ENCODE data around the gene PPFIA4. TPM values are rescaled to one million over a fixed set of nuclear protein-coding genes. Genes with fewer than 3 reads are reported as not detected.

The PPFIA4 gene
- total and polyA plus RNA-seq, 10 donors = 0.21 to 12.0 (median 4.9) TPM

DNA sequence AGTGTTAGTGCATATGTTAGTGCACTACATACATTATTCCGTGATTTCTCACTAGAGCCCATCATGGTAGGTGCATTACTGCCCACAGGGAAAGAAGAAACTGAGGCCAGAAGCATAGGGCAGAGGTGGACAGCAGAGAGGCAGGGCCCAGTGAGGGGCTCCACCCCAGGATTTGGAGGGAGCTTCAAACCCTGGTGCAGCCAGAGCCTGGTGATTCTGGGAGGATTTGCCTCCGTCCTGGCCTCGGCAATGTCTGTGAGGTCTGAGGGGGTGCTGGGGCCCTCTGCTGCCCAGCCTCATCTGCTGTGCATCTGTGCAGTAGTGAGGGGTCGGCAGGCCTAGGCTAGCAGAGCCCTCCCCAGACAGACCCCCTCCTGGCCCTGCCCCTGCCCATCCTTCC lies 22.8 kb downstream of the PPFIA4 start:
- DNase-seq = no peak
- Histone ChIP-seq H3K4me3 (no peak overlapping the region), H3K9me3 (no peaks in the 10 kb centered on the region), H3K27ac (no peak overlapping the region), H3K27me3 (replicated peaks in 1 of 7) (peaks cover 0 to 41% (median 0%) of the 10 kb centered on the region in 7 donors), H3K4me1 (peaks cover 0 to 20% (median 2%) of the 10 kb centered on the region in 6 donors), H3K36me3 (no peaks in the 10 kb centered on the region)
- intact Hi-C loops (cut with DNase I; ENCODE audit: low total_unique reads) = no loop called here
- 86 to 92% (median 89%) methylated on average over 3 to 4 of the region's 4 CpGs for WGBS, 5 donors
- TF ChIP-seq POLR2A (IDR thresholded peaks at IDR 0.05) = no peak
- TF ChIP-seq, protein P1, sequence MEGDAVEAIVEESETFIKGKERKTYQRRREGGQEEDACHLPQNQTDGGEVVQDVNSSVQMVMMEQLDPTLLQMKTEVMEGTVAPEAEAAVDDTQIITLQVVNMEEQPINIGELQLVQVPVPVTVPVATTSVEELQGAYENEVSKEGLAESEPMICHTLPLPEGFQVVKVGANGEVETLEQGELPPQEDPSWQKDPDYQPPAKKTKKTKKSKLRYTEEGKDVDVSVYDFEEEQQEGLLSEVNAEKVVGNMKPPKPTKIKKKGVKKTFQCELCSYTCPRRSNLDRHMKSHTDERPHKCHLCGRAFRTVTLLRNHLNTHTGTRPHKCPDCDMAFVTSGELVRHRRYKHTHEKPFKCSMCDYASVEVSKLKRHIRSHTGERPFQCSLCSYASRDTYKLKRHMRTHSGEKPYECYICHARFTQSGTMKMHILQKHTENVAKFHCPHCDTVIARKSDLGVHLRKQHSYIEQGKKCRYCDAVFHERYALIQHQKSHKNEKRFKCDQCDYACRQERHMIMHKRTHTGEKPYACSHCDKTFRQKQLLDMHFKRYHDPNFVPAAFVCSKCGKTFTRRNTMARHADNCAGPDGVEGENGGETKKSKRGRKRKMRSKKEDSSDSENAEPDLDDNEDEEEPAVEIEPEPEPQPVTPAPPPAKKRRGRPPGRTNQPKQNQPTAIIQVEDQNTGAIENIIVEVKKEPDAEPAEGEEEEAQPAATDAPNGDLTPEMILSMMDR (IDR thresholded peaks at IDR 0.05 in 8 of 11, conservative IDR thresholded peaks at IDR 0.05 in 3 of 11) = no peak
- no peak for TF ChIP-seq POLR2AphosphoS5 (IDR thresholded peaks at IDR 0.05)

DNA sequence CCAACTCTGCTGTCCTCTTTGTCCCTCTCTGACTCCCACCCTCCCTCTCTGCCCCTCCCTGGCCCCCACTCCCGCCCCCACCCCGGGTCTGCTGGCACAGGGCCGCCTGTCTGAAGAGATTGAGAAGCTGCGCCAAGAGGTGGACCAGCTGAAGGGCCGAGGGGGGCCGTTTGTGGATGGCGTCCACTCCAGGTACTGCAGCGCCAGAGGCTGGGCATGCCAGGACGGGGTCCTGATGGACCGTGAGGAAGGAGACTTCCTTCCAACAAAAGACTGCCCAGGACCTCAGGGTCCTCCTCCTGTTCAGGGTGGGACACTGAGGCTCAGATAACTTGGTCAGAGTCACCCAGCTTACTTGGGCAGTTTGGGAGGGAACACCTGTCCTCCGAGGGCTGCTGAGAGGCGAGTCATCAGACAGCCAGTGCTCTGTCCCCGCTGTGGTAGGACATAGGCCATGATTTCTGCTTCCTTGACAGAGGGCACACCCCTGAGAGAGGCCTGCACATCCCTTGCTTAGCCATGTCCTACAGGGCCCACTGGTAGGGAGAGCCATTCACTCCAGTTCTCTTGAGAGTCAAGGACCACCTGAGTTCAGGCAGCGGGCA lies 23.4 kb downstream of the PPFIA4 start:
- intact Hi-C loops (cut with DNase I; ENCODE audit: low total_unique reads) = no loop called here
- TF ChIP-seq POLR2AphosphoS5 (IDR thresholded peaks at IDR 0.05) (no peak), POLR2A (IDR thresholded peaks at IDR 0.05) (no peak)
- TF ChIP-seq, protein P1 (IDR thresholded peaks at IDR 0.05 in 8 of 11, conservative IDR thresholded peaks at IDR 0.05 in 3 of 11) = no peak
- 77 to 90% (median 88%) methylated on average over 13 to 14 of the region's 14 CpGs for WGBS, 5 donors
- DNase-seq = no peak
- Histone ChIP-seq H3K4me3 (no peak overlapping the region), H3K4me1 (peaks cover 0 to 20% (median 2%) of the 10 kb centered on the region in 6 donors), H3K9me3 (no peaks in the 10 kb centered on the region), H3K27me3 (replicated peaks in 1 of 7) (peaks cover 0 to 41% (median 0%) of the 10 kb centered on the region in 7 donors), H3K27ac (no peak overlapping the region), H3K36me3 (no peaks in the 10 kb centered on the region)

DNA sequence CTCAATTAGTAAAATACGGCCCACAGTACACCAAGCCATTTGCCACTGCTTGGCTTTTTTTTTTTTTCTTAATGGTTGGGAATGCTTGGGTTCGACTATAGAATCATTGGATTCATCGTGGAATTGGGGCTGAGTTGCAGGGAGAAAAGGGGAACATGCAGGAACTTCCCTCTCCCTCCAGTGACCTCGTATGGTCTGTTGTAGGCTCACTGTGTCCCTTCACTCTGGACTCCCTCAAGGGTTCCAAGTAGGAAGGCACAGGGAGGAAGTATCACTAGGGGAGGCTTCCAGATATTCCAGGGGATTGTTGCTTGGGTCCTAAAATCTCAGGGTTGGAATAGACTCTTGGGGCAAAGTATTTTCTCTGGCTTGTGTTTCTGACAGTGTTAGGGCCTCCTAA lies 24.5 kb downstream of the PPFIA4 start:
- no peak overlapping the region for H3K27ac ChIP-seq
- no peaks in the 10 kb centered on the region for H3K9me3 ChIP-seq
- no peaks in the 10 kb centered on the region for H3K36me3 ChIP-seq
- no peak for DNase-seq
- H3K27me3 ChIP-seq (replicated peaks in 1 of 7) = peaks cover 0 to 38% (median 0%) of the 10 kb centered on the region in 7 donors
- 66 to 87% (median 74%) methylated on average over 4 of the region's 4 CpGs for WGBS, 5 donors
- peaks cover 0 to 18% (median 2%) of the 10 kb centered on the region in 6 donors for H3K4me1 ChIP-seq
- intact Hi-C loops (cut with DNase I; ENCODE audit: low total_unique reads) = no loop called here
- H3K4me3 ChIP-seq = no peak overlapping the region
- TF ChIP-seq, protein P1 (IDR thresholded peaks at IDR 0.05 in 8 of 11, conservative IDR thresholded peaks at IDR 0.05 in 3 of 11) = no peak
- no peak for TF ChIP-seq POLR2A (IDR thresholded peaks at IDR 0.05)
- TF ChIP-seq POLR2AphosphoS5 (IDR thresholded peaks at IDR 0.05) = no peak

DNA sequence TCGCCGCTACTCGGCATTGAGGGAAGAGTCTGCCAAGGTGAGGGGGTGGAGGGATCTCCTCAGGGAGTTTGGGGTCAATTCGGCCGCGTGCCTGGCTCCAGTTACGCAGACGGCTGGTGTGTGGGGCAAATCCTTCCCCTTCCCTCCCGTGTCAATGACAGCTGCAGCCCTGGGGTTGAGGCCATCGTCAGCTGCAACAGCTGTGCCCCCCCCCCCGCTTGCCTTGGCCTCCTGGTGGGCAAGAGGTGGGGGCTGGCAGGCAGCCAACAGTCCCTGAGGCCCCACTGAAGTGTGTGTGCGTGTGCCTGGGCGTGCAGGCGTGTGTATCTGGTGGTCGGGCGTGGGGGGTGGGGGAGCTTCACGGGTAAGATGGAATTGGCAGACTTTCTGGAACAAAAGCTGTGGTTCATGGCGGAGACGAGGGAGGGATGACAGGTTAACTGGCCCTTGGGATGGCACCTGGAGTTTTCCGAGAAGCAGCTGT lies 25.6 kb downstream of the PPFIA4 start:
- H3K9me3 ChIP-seq = no peaks in the 10 kb centered on the region
- no peak overlapping the region for H3K27ac ChIP-seq
- DNase-seq = no peak
- H3K27me3 ChIP-seq (replicated peaks in 1 of 7) = peaks cover 0 to 32% (median 0%) of the 10 kb centered on the region in 7 donors
- TF ChIP-seq, protein P1 (IDR thresholded peaks at IDR 0.05 in 8 of 11, conservative IDR thresholded peaks at IDR 0.05 in 3 of 11) = no peak
- TF ChIP-seq POLR2A (IDR thresholded peaks at IDR 0.05) = no peak
- no peak for TF ChIP-seq POLR2AphosphoS5 (IDR thresholded peaks at IDR 0.05)
- peaks cover 0 to 12% (median 1%) of the 10 kb centered on the region in 6 donors for H3K4me1 ChIP-seq
- no peaks in the 10 kb centered on the region for H3K36me3 ChIP-seq
- intact Hi-C loops (cut with DNase I; ENCODE audit: low total_unique reads) = no loop called here
- H3K4me3 ChIP-seq = no peak overlapping the region
- 35 to 42% (median 38%) methylated on average over 12 to 20 of the region's 20 CpGs for WGBS, 5 donors

Data from spleen (tissue), 11 donors.